Cerebellar cortex (tissue), 1 donor: ENCODE data around the gene ZNF750.
A peak's percentile ranks its signal among the peaks of the same experiment; 100 is the strongest.

Experiments used
- DNase-seq: peaks from one replicate; pipeline ENCODE4 v3.0.0-alpha.2; 2015; ENCODE audit warnings: low spot score

The ZNF750 gene

GRCh38 chr17:82839617-82840292 is at the start of gene ZNF750:
ZNF750 (minus strand) TSS chr17:82840022; CDS start chr17:82832454, 7,568 bp downstream.
- no peak for DNase-seq

GRCh38 chr17:82888583-82889495 is 49.0 kb upstream of the ZNF750 start:
- DNase-seq: no peak

- no peak for DNase-seq
These were observed 47.7 kb upstream of the ZNF750 start for GRCh38 chr17:82887255-82888164.

GRCh38 chr17:82884970-82885353 is 45.1 kb upstream of the ZNF750 start:
- DNase-seq: no peak

GRCh38 chr17:82884341-82884969 is 44.6 kb upstream of the ZNF750 start:
- DNase-seq: no peak

- no peak for DNase-seq
These were observed 43.7 kb upstream of the ZNF750 start for GRCh38 chr17:82883419-82884031.

- DNase-seq: peak; percentile 41
These were observed 43.0 kb upstream of the ZNF750 start for GRCh38 chr17:82882715-82883418.

- DNase-seq: no peak
These were observed 42.3 kb upstream of the ZNF750 start for GRCh38 chr17:82881900-82882714.

- DNase-seq: peak; percentile 26
These were observed 41.6 kb upstream of the ZNF750 start for GRCh38 chr17:82881324-82881823.

- peak; percentile 31 for DNase-seq
These were observed 41.0 kb upstream of the ZNF750 start for GRCh38 chr17:82880620-82881323.

GRCh38 chr17:82879241-82879640 is 39.4 kb upstream of the ZNF750 start:
- DNase-seq: no peak

- DNase-seq: no peak
These were observed 38.7 kb upstream of the ZNF750 start for GRCh38 chr17:82878527-82878926.

GRCh38 chr17:82876602-82877379 is 37.0 kb upstream of the ZNF750 start:
- peak; percentile 95 for DNase-seq

- DNase-seq: no peak
These were observed 36.3 kb upstream of the ZNF750 start for GRCh38 chr17:82876149-82876548.

GRCh38 chr17:82875407-82875856 is 35.6 kb upstream of the ZNF750 start:
- DNase-seq: no peak

GRCh38 chr17:82874011-82874835 is 34.4 kb upstream of the ZNF750 start:
- no peak for DNase-seq

- DNase-seq: no peak
These were observed 33.7 kb upstream of the ZNF750 start for GRCh38 chr17:82873521-82873920.
